Measurements from ENCODE around the gene NLRP13. TPM values are rescaled to one million over a fixed set of nuclear protein-coding genes. Genes with fewer than 3 reads are reported as not detected.

The NLRP13 gene
- total and polyA plus RNA-seq, 9 donors, result 0.27 to 0.65 TPM; not detected in 7

GRCh38 chr19:55923556-55923955 is 8.6 kb downstream of the NLRP13 start:
- intact Hi-C loops (cut with DNase I), result no loop called here

GRCh38 chr19:55913643-55914268 is 18.4 kb downstream of the NLRP13 start:
- Histone ChIP-seq H3K27me3 (no peaks in the 10 kb centered on the region), H3K27ac (no peak overlapping the region), H3K36me3 (no peaks in the 10 kb centered on the region), H3K4me3 (no peak overlapping the region), H3K9me3 (no peaks in the 10 kb centered on the region), H3K4me1 (ENCODE audit: insufficient read depth) (no peaks in the 10 kb centered on the region)
- intact Hi-C loops (cut with DNase I), result no loop called here
- TF ChIP-seq POLR2A (IDR thresholded peaks at IDR 0.05) (no peak), CTCF (IDR thresholded peaks at IDR 0.05) (no peak), EP300 (IDR thresholded peaks at IDR 0.05) (no peak)
- DNase-seq, result no peak
- 43 to 56% (median 50%) methylated on average over 9 of the region's 9 CpGs for WGBS, 3 donors

More at GRCh38 chr19:55923556-55923955, 8.6 kb downstream of the NLRP13 start:
- Histone ChIP-seq H3K4me3 (no peak overlapping the region), H3K9me3 (no peaks in the 10 kb centered on the region), H3K4me1 (ENCODE audit: insufficient read depth) (no peaks in the 10 kb centered on the region), H3K27me3 (no peaks in the 10 kb centered on the region), H3K36me3 (no peaks in the 10 kb centered on the region), H3K27ac (no peak overlapping the region)
- WGBS, 3 donors, result 72 to 78% (median 72%) methylated on average over 5 of the region's 5 CpGs
- TF ChIP-seq POLR2A (IDR thresholded peaks at IDR 0.05), result no peak
- no peak for TF ChIP-seq CTCF (IDR thresholded peaks at IDR 0.05)
- no peak for TF ChIP-seq EP300 (IDR thresholded peaks at IDR 0.05)
- DNase-seq, result no peak

GRCh38 chr19:55912916-55913315 is 19.2 kb downstream of the NLRP13 start:
- TF ChIP-seq CTCF (IDR thresholded peaks at IDR 0.05), result no peak
- TF ChIP-seq POLR2A (IDR thresholded peaks at IDR 0.05), result no peak
- TF ChIP-seq EP300 (IDR thresholded peaks at IDR 0.05), result no peak
- intact Hi-C loops (cut with DNase I), result no loop called here
- Histone ChIP-seq H3K36me3 (no peaks in the 10 kb centered on the region), H3K4me1 (ENCODE audit: insufficient read depth) (no peaks in the 10 kb centered on the region), H3K9me3 (no peaks in the 10 kb centered on the region), H3K4me3 (no peak overlapping the region), H3K27me3 (no peaks in the 10 kb centered on the region), H3K27ac (no peak overlapping the region)
- no peak for DNase-seq
- WGBS, 3 donors, result 78 to 84% (median 81%) methylated on average over 7 of the region's 7 CpGs

GRCh38 chr19:55909801-55910200 is 22.3 kb downstream of the NLRP13 start:
- DNase-seq, result no peak
- intact Hi-C loops (cut with DNase I), result no loop called here

GRCh38 chr19:55907746-55908145 is 24.4 kb downstream of the NLRP13 start:
- intact Hi-C loops (cut with DNase I), result no loop called here
- TF ChIP-seq CTCF (IDR thresholded peaks at IDR 0.05), result no peak
- H3K4me1 ChIP-seq (ENCODE audit: insufficient read depth), result no peaks in the 10 kb centered on the region
- H3K4me3 ChIP-seq, result no peak overlapping the region
- no peaks in the 10 kb centered on the region for H3K27me3 ChIP-seq
- no peaks in the 10 kb centered on the region for H3K36me3 ChIP-seq
- 64 to 74% (median 69%) methylated on average over 3 of the region's 3 CpGs for WGBS, 3 donors
- no peak for DNase-seq
- H3K9me3 ChIP-seq, result no peaks in the 10 kb centered on the region
- H3K27ac ChIP-seq, result no peak overlapping the region

More at GRCh38 chr19:55909801-55910200, 22.3 kb downstream of the NLRP13 start:
- Histone ChIP-seq H3K4me3 (no peak overlapping the region), H3K9me3 (no peaks in the 10 kb centered on the region), H3K4me1 (ENCODE audit: insufficient read depth) (no peaks in the 10 kb centered on the region), H3K36me3 (no peaks in the 10 kb centered on the region), H3K27me3 (no peaks in the 10 kb centered on the region), H3K27ac (no peak overlapping the region)
- 27 to 38% (median 34%) methylated on average over 2 of the region's 2 CpGs for WGBS, 3 donors
- no peak for TF ChIP-seq POLR2A (IDR thresholded peaks at IDR 0.05)
- TF ChIP-seq EP300 (IDR thresholded peaks at IDR 0.05), result no peak
